Measurements from ENCODE around the gene IGSF5.

The IGSF5 gene

DNA sequence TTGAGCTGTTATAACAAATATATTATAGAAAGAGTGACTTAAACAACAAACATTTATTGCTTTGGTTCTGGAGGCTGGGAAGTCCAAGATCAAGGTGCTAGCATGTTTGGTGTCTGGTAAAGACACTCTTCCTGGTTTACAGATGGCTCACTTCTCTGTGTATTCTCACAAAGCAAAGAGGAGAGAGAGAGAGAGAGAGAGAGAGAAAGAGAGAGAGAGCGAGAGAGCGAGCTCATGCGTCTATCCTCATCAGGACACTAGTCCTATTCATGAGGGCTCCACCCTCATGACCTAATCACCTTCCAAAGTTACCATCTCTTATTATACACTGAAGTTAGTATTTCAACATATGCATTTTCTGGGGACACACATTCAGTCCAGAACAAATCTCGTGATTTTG lies 89.6 kb downstream of the IGSF5 start:
- DNase-seq: no peak

DNA sequence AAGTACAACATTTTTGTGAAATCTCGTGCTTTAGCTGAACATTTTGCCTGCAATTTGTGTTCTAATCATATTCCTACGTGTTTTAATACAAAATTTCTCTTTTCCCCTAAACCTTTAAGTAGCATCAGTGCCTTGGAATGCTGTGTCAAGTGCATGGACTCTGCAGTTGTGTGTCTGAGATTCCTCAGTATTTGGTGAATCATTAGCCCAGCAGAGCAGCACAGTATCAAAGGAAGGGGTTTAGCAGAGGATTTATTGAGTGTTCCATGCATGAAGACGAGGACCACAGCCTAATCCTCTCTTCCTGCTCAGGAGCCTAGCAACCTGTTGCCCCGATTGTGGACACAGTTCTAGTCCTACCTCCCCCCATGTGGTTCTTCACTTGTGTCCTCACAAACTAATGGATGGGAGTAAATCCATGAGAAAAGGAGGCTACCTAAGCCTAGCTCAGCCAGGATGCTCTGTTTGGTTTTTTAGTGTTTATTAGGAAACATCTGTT lies 92.9 kb downstream of the IGSF5 start:
- no peak for DNase-seq

DNA sequence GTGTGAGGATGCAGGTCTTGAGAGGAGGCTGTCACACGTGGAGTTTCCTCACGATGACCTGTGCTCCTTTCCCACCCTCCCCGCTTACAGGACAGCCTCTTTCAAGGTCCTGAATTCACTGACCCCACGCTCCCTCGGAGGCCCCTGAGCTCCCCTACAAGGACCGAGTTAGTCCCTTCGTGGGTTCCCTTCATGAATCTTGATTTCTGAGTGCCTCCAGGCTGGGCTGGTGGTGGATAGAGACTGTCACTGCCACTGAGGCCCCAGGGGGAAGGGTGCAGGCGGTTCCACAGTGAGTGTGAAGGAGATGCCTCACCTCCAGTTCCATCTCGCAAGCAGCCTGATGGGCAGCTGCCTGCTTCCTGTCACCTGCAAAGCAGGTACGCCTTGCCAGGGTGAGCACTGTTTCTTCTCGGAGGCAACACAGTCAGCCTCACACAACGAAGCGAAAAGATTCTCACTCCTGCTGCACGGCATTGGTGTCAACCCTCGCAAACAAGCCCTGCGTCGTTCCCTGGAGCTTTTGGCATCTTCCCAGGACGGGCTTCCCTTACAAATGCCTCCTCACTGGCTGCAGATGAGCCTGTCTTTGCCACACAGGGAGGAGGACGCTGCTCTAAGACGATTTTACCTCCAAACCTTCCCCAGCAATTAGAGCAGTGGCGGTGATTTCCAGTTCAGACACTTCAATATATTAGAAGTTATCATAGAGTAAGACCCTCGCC lies 95.6 kb downstream of the IGSF5 start:
- DNase-seq: no peak

DNA sequence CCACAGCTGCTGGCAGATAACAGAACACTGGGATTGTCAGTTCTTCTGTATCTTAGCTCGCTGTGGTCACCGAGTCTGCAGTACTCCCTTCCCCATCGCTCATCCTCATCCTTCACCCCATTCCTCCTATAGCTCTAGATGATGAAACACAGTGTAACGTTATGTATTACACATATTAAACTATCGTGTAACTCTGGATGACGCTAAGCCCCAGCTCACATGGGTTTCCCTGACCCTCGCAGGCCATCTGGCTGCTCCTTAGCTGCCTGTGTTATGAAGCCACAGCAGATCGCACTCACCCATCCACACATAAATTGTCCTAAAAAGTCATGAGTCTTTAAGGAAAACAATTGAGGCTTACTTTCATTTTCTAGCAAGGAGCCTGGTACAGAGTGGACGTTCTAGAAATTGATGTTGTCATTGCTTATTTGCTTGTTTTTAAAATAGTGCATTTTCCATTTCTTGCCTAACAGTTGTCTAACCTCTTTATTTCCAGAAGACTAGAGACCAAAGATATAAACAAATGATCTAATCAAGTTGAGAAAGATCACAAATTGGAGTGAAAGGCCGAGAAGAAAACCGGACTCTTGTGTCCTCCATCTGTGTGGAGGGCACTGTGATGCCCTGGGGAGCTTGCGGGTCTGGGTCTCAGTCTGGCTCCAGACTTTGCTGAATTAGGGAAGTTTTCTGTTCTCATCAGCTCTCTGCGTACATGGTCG lies 97.9 kb downstream of the IGSF5 start:
- DNase-seq: no peak

DNA sequence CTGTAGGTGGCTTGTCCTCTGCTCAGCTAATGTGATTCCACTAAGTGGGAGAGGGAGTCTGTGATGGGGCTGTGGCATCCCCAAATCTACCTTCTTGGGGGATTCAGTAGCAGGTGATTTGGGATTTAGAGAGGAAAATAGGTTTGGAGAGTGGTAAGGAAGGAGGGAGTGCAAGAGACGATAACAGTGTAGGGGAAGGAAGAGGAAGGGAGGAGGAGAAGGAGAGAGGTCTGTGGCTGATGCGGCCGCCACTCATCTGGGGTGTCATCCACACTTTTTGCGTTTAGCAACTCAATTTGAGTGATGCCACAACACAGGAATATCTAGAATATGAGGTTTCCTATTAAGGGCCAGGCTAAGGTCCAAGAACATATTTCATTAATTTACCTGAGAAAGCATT lies 98.5 kb downstream of the IGSF5 start:
- no peak for DNase-seq

DNA sequence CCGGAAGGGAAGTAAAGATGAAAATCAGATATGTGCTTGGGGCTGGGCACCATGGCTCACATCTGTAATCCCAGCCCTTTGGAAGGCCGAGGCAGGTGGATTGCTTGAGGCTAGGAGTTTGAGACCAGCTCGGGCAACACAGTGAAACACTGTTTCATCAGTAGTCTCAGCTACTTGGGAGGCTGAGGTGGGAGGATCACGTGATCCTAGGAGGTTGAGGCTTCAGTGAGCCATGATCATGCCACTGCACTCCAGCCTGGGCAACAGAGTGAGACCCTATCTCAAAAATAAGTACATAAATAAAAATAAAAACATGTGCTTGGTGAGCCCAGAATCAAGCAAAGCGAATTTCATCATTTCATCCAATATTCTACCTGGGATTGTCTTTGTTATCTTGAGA lies 98.9 kb downstream of the IGSF5 start:
- no peak for DNase-seq

DNA sequence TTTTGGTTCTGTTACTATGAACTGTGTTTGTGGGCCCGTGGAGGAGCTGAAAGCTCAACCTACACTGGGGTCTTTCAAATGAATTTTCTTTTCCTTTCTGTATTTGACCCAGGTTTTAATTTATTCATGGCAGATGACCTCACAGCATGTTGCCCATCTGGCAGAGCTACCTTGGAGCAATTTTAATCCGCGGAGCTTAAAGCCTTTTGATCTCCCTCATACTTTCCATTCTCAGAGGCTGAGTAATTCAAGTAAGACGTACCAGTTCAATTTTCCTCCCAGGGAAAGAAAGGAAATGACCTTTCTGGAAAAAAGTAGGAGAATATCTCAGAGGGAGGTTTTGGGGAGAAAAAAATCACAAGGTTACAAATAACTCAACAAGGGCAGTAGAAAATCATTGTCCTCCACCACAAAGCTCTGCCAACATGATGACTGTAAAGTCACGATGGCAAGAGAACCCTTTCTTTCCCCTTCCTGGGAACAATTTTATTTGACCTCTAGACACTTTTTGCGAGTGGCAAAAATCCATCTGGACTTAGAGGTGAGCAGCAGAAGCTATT lies 100.7 kb downstream of the IGSF5 start:
- no peak for DNase-seq

DNA sequence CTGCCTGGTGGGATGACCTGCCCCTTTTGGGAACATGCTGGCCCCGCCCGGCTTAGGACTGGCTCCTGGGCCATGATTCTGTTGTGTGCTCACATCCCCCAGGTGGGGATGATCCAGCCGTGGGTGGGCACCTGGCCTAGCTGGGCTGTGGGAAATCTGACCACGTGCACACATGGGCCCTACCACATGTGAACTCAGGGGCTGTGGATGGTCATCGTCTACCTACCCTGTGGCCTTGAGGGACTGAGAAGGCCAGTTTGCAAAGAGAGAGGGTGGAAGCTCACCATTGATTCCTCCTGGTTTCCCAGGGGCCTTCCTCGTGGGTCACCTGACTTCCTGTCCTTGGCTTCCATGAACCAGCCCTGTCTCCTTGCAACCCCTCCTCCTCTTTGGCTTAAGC lies 102.9 kb downstream of the IGSF5 start:
- no peak for DNase-seq

DNA sequence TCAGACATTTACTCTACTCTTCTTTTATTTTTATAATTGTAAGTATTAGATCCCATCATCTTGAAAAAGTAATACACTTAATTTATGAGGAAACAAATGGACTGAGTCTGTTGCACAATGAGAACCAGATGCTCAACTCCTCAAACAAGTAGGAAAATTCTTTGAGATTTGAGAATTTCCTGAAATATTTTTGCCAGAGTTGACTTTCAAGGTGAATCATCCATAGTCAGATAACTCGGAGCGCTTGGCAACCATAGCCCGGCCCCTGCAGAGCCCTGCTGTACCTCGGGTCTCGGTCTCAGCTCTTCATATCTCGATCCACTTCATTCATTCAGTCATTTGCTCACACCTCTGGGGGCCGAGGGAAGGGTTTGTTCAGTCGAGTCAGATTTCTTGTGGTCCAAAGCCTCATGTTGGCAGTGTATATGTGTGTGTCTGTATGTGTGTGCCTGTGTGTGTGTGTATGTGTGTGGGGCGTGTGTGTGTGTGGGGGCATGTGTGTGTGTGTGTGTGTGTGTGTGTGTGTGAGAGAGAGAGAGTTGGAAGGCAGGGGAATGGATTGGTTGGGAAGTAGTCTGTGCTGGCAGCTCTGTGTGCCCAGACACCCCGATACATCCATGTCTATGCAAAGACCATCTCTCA lies 104.2 kb downstream of the IGSF5 start:
- no peak for DNase-seq

DNA sequence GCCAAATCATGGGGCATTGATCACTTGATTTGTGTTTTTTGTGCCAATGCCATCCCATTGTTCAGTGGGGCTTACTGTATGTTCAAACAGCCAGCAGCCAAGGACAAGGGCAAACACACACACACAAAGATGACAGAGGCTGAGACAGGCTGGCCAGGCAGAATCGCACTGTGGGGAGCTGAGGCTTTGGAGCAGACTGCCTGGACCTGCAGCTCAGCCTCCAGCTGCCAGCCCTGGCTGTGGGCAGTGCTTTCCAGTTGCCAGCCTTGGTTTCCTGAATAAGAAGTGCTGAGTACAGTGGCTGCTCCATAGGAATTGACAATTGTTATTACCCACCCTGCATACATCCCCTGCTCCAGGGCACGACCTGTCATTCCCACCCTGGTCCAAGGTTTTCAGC lies 105.3 kb downstream of the IGSF5 start:
- no peak for DNase-seq

DNA sequence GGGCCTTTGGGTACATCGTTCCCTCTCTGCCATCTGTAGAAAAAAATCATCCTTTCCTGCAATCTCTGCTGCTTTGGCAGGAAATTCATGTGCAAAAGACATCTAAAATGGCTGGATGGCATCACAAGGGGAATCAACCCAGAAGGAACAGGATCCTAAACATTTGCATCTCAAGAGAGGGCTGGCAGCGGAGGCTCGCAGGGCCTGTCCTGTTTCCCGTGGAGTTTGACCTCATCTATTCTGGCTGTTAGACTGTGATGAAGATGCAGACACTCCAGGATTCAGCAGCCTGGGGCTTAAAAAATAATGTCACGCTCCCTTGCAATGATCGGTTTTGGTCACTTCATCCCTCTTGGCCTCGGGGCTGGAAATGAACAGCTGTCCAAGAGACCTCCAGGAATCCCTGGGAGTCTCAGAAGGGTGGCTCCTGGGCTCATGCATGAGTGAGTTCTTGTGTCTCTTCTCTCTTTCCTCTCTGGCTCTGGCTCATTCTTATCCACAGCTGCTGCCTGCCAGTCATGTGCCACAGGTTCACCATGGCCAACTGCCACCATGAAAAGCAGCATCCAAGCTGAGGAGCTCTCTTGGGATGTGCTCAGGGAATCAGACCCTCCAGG lies 106.1 kb downstream of the IGSF5 start:
- DNase-seq: no peak

Measured in 8988T (cell line).